ENCODE data around the gene COL16A1.

Gene COL16A1

GRCh38 chr1:31640179-31640578 is 63.6 kb downstream of the COL16A1 start:
- no peak for DNase-seq (ENCODE audit: low read depth, low spot score)
- ChIA-PET CTCF (interaction anchor here (0.8 to 5.3 kb wide), 8 partner anchors 10 to 148 kb away, joined by 3 to 27 read pairs (median 4); no protein-coding TSS in a partner anchor), POLR2A (no interaction called here)
- TF ChIP-seq CTCF (IDR thresholded peaks at IDR 0.05; ENCODE audit: insufficient read depth, low read length, missing control alignments), result no peak
- H3K4me3 ChIP-seq (ENCODE audit: low read depth, low read length), result no peak overlapping the region

- CTCF ChIA-PET, result interaction anchor here (0.8 to 5.3 kb wide), 8 partner anchors 10 to 149 kb away, joined by 3 to 27 read pairs (median 4); no protein-coding TSS in a partner anchor
- no peak for TF ChIP-seq CTCF (IDR thresholded peaks at IDR 0.05; ENCODE audit: insufficient read depth, low read length, missing control alignments)
- H3K4me3 ChIP-seq (ENCODE audit: low read depth, low read length), result no peak overlapping the region
- POLR2A ChIA-PET, result interaction anchor here (0.7 kb wide), 1 partner anchor 8 kb away, joined by 4 read pairs; no protein-coding TSS in a partner anchor
- peak; percentile 46 for DNase-seq (ENCODE audit: low read depth, low spot score)
These were observed 64.3 kb downstream of the COL16A1 start for GRCh38 chr1:31639543-31639942.

- CTCF ChIA-PET, result interaction anchor here (0.6 to 7.6 kb wide), 6 partner anchors 8 to 100 kb away, joined by 3 to 58 read pairs (median 10); partner anchors contain the start of gene HCRTR1
- no peak for TF ChIP-seq CTCF (IDR thresholded peaks at IDR 0.05; ENCODE audit: insufficient read depth, low read length, missing control alignments)
- H3K4me3 ChIP-seq (ENCODE audit: low read depth, low read length), result no peak overlapping the region
- POLR2A ChIA-PET, result no interaction called here
- no peak for DNase-seq (ENCODE audit: low read depth, low spot score)
These were observed 65.7 kb downstream of the COL16A1 start for GRCh38 chr1:31637915-31638673.

- POLR2A ChIA-PET, result no interaction called here
- TF ChIP-seq CTCF (IDR thresholded peaks at IDR 0.05; ENCODE audit: insufficient read depth, low read length, missing control alignments), result peak; percentile 45
- no peak overlapping the region for H3K4me3 ChIP-seq (ENCODE audit: low read depth, low read length)
- DNase-seq (ENCODE audit: low read depth, low spot score), result no peak
- CTCF ChIA-PET, result interaction anchor here (0.7 to 7.6 kb wide), 12 partner anchors 8 to 184 kb away, joined by 3 to 58 read pairs (median 4); partner anchors contain the start of genes COL16A1, HCRTR1 and PEF1
These were observed 70.7 kb downstream of the COL16A1 start for GRCh38 chr1:31633117-31633516.

GRCh38 chr1:31632649-31633048 is 71.2 kb downstream of the COL16A1 start:
- no peak for TF ChIP-seq CTCF (IDR thresholded peaks at IDR 0.05; ENCODE audit: insufficient read depth, low read length, missing control alignments)
- no peak overlapping the region for H3K4me3 ChIP-seq (ENCODE audit: low read depth, low read length)
- ChIA-PET POLR2A (no interaction called here), CTCF (interaction anchor here (0.7 to 7.6 kb wide), 12 partner anchors 9 to 184 kb away, joined by 3 to 58 read pairs (median 4); partner anchors contain the start of genes COL16A1, HCRTR1 and PEF1)
- no peak for DNase-seq (ENCODE audit: low read depth, low spot score)

GRCh38 chr1:31628931-31629556 is 74.8 kb downstream of the COL16A1 start:
- POLR2A ChIA-PET, result interaction anchor here (0.6 kb wide), 1 partner anchor 479 kb away, joined by 3 read pairs; the partner anchor contains the start of gene KPNA6
- H3K4me3 ChIP-seq (ENCODE audit: low read depth, low read length), result no peak overlapping the region
- TF ChIP-seq CTCF (IDR thresholded peaks at IDR 0.05; ENCODE audit: insufficient read depth, low read length, missing control alignments), result no peak
- DNase-seq (ENCODE audit: low read depth, low spot score), result no peak
- CTCF ChIA-PET, result interaction anchor here (1.0 to 4.6 kb wide), 6 partner anchors 8 to 80 kb away, joined by 3 to 35 read pairs (median 4); partner anchors contain the start of gene HCRTR1

Data from AG04449 (cell line).